H1 (cell line): ENCODE data around the gene TDRD5. TPM values are rescaled to one million over a fixed set of nuclear protein-coding genes. Genes with fewer than 3 reads are reported as not detected.

Experiments
- BCL11A ChIP-seq, 2 experiments: IDR thresholded peaks; one replicate each; pipeline ENCODE4 v1.6.1; 2011; ENCODE audit warnings: low read depth in 2 of 2, low read length in 2 of 2, mild to moderate bottlenecking in 2 of 2
- polyA plus RNA-seq, 7 experiments: library from polyadenylated mRNA; depleted of rRNA in 3 of 7; stranded (reverse) in 5 of 7; unstranded in 2 of 7; fragments of >200 nt in 5 of 7; fragments of 200-250 nt in 2 of 7; gene quantifications; 1 replicate in 5 of 7; 2 replicates in 1 of 7; 4 replicates in 1 of 7; pipeline versions ENCODE4 v1.2.1 to v1.2.3, GENCODE V29; 2011 to 2013; ENCODE audit warnings: missing spikeins in 2 of 7, mixed read lengths in 2 of 7
- total RNA-seq: library from RNA; stranded (reverse); fragmentation: NEBNext Ultra II Directional; extraction: Animal tissue kit (Norgen Biotek cat#: 25700); gene quantifications from 2 replicates; pipeline ENCODE4 v1.2.1, GENCODE V29; 2021

TDRD5 gene
- total and polyA plus RNA-seq, 2 of the 8 experiments (the other 6 are each of a cell fraction or from before 2014, with no cell fraction given) = 0.53 to 1.4 TPM

- no peak for TF ChIP-seq BCL11A (IDR thresholded peaks at IDR 0.05; ENCODE audit: low read depth in 2 of 2, low read length in 2 of 2)
Observed at GRCh38 chr1:179583771-179584320, 7.8 kb upstream of the TDRD5 start (continued).
